LoVo (cell line): ENCODE results near the gene HIC1.
A peak's percentile ranks its signal among the peaks of the same experiment; 100 is the strongest.

Source experiments
- DNase-seq: peaks from one replicate; pipeline ENCODE4 v3.0.0-alpha.2; 2016; ENCODE audit warnings: low spot score

The HIC1 gene

GRCh38 chr17:2047590-2047989 is 7.3 kb upstream of the HIC1 start:
- DNase-seq = no peak

- no peak for DNase-seq
Measured at GRCh38 chr17:2048805-2049204, 6.1 kb upstream of the HIC1 start.

- peak; percentile 86 for DNase-seq
Measured at GRCh38 chr17:2049333-2050299, 5.3 kb upstream of the HIC1 start.

GRCh38 chr17:2050300-2051060 is 4.4 kb upstream of the HIC1 start:
- peak; percentile 80 for DNase-seq

- DNase-seq = peak; percentile 43
Measured at GRCh38 chr17:2051061-2051932, 3.6 kb upstream of the HIC1 start.

GRCh38 chr17:2051933-2052559 is 2.9 kb upstream of the HIC1 start:
- no peak for DNase-seq

- no peak for DNase-seq
Measured at GRCh38 chr17:2053380-2054261, 1.3 kb upstream of the HIC1 start.

- no peak for DNase-seq
Measured at GRCh38 chr17:2054262-2054511, 716 bp upstream of the HIC1 start.

- no peak for DNase-seq
Measured at GRCh38 chr17:2055292-2056205, 646 bp downstream of the HIC1 start.

- DNase-seq = no peak
Measured at GRCh38 chr17:2056206-2057174, 1.6 kb downstream of the HIC1 start.

GRCh38 chr17:2057175-2057759 is 2.4 kb downstream of the HIC1 start:
- no peak for DNase-seq

GRCh38 chr17:2057760-2058585 is 3.1 kb downstream of the HIC1 start:
- DNase-seq = no peak

GRCh38 chr17:2058586-2059546 is 4.0 kb downstream of the HIC1 start:
- no peak for DNase-seq

GRCh38 chr17:2059547-2060384 is 4.9 kb downstream of the HIC1 start:
- no peak for DNase-seq

- no peak for DNase-seq
Measured at GRCh38 chr17:2060385-2060658, 5.4 kb downstream of the HIC1 start.
